NB4 (cell line): ENCODE data around the gene RNF157.

Experiments used
- DNase-seq: peaks from one replicate; pipeline ENCODE4 v3.0.0; 2010; ENCODE audit warnings: low read depth
- H3K4me3 ChIP-seq: one replicate; pipeline ENCODE4 v1.5.1; 2011; ENCODE audit warnings: mild to moderate bottlenecking, low read depth, low read length, moderate library complexity
- MYC ChIP-seq: IDR thresholded peaks from 2 replicates; pipeline ENCODE4 v1.6.1; 2011; ENCODE audit warnings: low read depth, low read length
- POLR2A ChIP-seq: IDR thresholded peaks from 2 replicates; pipeline ENCODE4 v1.6.1; 2011; ENCODE audit warnings: mild to moderate bottlenecking; ENCODE audit not compliant: insufficient read length; ENCODE audit errors: extremely low read depth
- TF ChIP-seq, protein P1 (sequence below): IDR thresholded peaks from one replicate; pipeline ENCODE4 v1.5.1; 2012; ENCODE audit warnings: low read depth, low read length
- TF ChIP-seq, protein P2 (sequence below): IDR thresholded peaks from 2 replicates; pipeline ENCODE4 v1.6.1; 2011; ENCODE audit warnings: low read depth, low read length

RNF157 gene

DNA sequence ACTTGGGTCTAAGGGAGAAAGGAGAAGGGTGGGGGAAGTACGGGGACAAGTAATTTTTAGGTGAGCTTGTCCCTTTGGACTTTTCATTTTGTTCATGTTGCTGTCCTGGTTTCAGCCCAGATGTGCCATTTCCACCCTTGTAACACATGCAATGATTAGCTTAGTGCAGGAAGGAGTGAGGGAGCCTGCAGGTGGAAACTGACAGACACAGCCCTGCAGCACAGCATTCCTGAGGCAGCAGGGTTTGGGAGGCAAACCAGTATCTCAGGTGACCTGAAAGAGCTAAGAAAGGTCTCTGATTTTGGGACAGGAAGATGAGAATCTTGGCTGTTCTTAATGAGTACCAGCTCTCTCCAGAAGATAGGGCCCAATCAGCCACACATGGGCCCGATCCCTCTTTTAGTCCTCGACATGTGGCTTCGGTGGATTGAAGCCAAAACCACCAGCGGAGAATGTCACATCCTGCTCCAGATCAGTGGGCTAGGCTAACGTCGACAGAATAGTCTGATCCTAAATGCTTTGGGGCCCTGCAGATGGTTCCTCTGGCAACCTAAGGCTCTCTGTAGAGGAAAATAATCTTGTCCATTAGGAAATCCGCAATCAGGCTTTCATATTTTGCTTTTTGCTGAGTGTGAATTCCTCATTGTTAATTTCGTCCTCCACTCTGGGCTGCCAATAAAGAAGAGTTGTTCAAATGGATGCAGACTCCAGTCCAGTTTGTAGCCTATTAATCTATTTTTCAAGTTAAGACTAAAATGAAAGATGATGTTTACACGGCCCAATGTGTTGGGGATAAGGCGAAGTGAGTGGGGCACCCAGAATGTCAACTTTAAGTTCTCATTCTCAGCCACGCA is 3.8 kb upstream of the RNF157 start:
- TF ChIP-seq, protein P1, sequence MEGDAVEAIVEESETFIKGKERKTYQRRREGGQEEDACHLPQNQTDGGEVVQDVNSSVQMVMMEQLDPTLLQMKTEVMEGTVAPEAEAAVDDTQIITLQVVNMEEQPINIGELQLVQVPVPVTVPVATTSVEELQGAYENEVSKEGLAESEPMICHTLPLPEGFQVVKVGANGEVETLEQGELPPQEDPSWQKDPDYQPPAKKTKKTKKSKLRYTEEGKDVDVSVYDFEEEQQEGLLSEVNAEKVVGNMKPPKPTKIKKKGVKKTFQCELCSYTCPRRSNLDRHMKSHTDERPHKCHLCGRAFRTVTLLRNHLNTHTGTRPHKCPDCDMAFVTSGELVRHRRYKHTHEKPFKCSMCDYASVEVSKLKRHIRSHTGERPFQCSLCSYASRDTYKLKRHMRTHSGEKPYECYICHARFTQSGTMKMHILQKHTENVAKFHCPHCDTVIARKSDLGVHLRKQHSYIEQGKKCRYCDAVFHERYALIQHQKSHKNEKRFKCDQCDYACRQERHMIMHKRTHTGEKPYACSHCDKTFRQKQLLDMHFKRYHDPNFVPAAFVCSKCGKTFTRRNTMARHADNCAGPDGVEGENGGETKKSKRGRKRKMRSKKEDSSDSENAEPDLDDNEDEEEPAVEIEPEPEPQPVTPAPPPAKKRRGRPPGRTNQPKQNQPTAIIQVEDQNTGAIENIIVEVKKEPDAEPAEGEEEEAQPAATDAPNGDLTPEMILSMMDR = no peak
- TF ChIP-seq, protein P2, sequence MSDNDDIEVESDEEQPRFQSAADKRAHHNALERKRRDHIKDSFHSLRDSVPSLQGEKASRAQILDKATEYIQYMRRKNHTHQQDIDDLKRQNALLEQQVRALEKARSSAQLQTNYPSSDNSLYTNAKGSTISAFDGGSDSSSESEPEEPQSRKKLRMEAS = no peak
- TF ChIP-seq MYC (no peak), POLR2A (no peak)
- DNase-seq = no peak
- no peak overlapping the region for H3K4me3 ChIP-seq

- no peak for DNase-seq
- TF ChIP-seq POLR2A = no peak
- TF ChIP-seq, protein P2 = no peak
- TF ChIP-seq MYC = no peak
- TF ChIP-seq, protein P1 = no peak
- no peak overlapping the region for H3K4me3 ChIP-seq
Measured at GRCh38 chr17:76241691-76242255, 1.5 kb upstream of the RNF157 start.

- peak overlapping the region; percentile 40 for H3K4me3 ChIP-seq
- no peak for DNase-seq
- no peak for TF ChIP-seq POLR2A
Measured at GRCh38 chr17:76241204-76241538, 878 bp upstream of the RNF157 start.

DNA sequence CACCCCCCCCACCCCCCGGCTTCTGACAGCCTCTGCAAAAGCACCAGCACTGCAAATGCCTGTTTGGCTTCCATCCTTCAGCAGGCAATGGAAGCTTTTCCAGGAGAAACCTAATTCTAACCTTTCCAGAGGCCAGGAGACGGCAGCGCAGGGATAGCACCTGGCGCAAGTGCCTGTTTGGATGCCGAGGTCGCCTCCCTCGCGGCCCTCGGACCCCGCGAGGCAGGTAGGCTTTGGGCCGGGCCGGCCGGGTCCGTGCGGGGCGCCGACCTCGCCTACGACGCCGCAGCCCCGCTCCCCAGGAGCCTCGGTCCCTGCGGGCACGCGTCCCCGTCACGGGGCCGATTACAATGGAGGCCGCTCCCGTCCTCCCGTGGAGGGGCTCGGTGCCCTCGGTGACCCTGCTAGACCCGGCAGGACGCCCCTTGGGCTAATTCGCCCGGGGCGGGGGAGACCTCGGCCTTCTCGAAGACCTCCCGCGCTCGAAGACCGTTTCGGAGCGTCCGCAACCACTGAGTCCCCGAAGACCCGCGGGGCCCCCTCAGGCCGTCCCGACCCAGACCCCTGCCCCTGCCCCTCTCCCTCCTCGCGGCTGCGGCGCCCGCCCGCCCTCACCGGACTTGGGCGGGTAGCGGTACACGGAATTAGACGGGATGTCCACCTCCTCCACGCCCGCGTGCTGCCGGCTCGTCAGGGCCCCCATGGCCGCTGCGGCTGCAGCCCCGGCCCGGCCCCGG is 587 bp downstream of the RNF157 start:
- DNase-seq = no peak
- H3K4me3 ChIP-seq = no peak overlapping the region

GRCh38 chr17:76238847-76239537 is 1.3 kb downstream of the RNF157 start:
- DNase-seq = no peak
- TF ChIP-seq, protein P1 = no peak
- TF ChIP-seq, protein P2 = no peak
- TF ChIP-seq MYC (no peak), POLR2A (no peak)
- no peak overlapping the region for H3K4me3 ChIP-seq

More for the DNA sequence above, 587 bp downstream of the RNF157 start:
- no peak for TF ChIP-seq MYC
- TF ChIP-seq POLR2A = no peak
- TF ChIP-seq, protein P1 = no peak
- TF ChIP-seq, protein P2 = no peak

- H3K4me3 ChIP-seq = no peak overlapping the region
- DNase-seq = no peak
- TF ChIP-seq POLR2A (no peak), MYC (no peak)
- TF ChIP-seq, protein P1 = no peak
- TF ChIP-seq, protein P2 = no peak
Measured at GRCh38 chr17:76237859-76238313, 2.4 kb downstream of the RNF157 start.
